HCT116 (cell line): ENCODE measurements around the gene DAPK2. TPM values are rescaled to one million over a fixed set of nuclear protein-coding genes. Genes with fewer than 3 reads are reported as not detected.
A peak's percentile ranks its signal among the peaks of the same experiment; 100 is the strongest.

ENCODE experiments used
- ATAC-seq: fragments of 200-7000 bp; cut with Tn5 transposase; 2 replicates; pipeline ENCODE4 v1.9.1; 2020; ENCODE audit warnings: mild to moderate bottlenecking, moderate library complexity
- BruUV-seq: library from RNA; stranded (reverse); fragments of 400-500 nt; replicated peaks from 2 replicates; lab custom pipeline; 2021; lab: Mats Ljungman, UMichigan
- CTCF ChIA-PET: fragments of 300-600 bp; sonication (Branson Sonifier 250); formaldehyde crosslinking; loops from one replicate; lab custom pipeline; 2021; ENCODE audit warnings: antibody characterized with exemption; lab: Charles Lee
- POLR2A ChIA-PET: fragments of 300-600, 350-600 bp; sonication (Branson Sonifier 250); formaldehyde crosslinking; loops from one replicate; lab custom pipeline; 2021; ENCODE audit warnings: antibody characterized with exemption; lab: Charles Lee
- RAD21 ChIA-PET, 2 experiments: fragments of 300-600 bp; sonication (Branson Sonifier 250); formaldehyde crosslinking; loops; one replicate each; lab custom pipeline; 2023; ENCODE audit warnings: low total read pairs in 2 of 2; ENCODE audit not compliant: uncharacterized antibody in 2 of 2, unreplicated experiment in 2 of 2, low non-redundant PET in 1 of 2; lab: Charles Lee
- DNase-seq: peaks from one replicate; pipeline ENCODE4 v3.0.0-alpha.2; 2010; ENCODE audit warnings: low read depth, low spot score
- H2AFZ ChIP-seq: fragments of 200-600 bp; shearing (Covaris generic), sonication (generic); 2 replicates; pipeline ENCODE4 v1.6.1; 2017; ENCODE audit warnings: low read depth, mixed run types, mixed read lengths, antibody characterized with exemption, low read length; ENCODE audit not compliant: poor library complexity, severe bottlenecking
- H3K27ac ChIP-seq: 2 replicates; pipeline ENCODE4 v1.5.1; 2012; ENCODE audit warnings: low read depth, low read length
- H3K27me3 ChIP-seq: fragments of 200-600 bp; sonication (generic); 2 replicates; pipeline ENCODE4 v1.6.1; 2016; ENCODE audit warnings: mixed run types, low read length, mixed read lengths; ENCODE audit not compliant: insufficient read depth
- H3K36me3 ChIP-seq, 2 experiments: fragments of 200-500 bp in 1 of 2; fragments of 200-600 bp in 1 of 2; sonication (Bioruptor generic) in 1 of 2; sonication (generic) in 1 of 2; 2 replicates each; pipeline versions ENCODE4 v1.5.1 to v1.6.1; 2014 to 2016; ENCODE audit warnings: low read length in 2 of 2, inconsistent platforms in 1 of 2, mixed read lengths in 1 of 2, mixed run types in 1 of 2; ENCODE audit not compliant: insufficient read depth in 2 of 2, control insufficient read depth in 1 of 2
- H3K4me1 ChIP-seq, 2 experiments: fragments of 200-600 bp in 1 of 2; sonication (generic) in 1 of 2; 2 replicates each; pipeline versions ENCODE4 v1.5.1 to v1.6.1; 2012 to 2017; ENCODE audit warnings: low read length in 2 of 2, inconsistent platforms in 1 of 2, mild to moderate bottlenecking in 1 of 2, mixed read lengths in 1 of 2, mixed run types in 1 of 2, moderate library complexity in 1 of 2; ENCODE audit not compliant: insufficient read depth in 2 of 2, control insufficient read depth in 1 of 2
- H3K4me2 ChIP-seq: fragments of 200-600 bp; sonication (generic); 2 replicates; pipeline ENCODE4 v1.6.1; 2017; ENCODE audit warnings: mixed run types, low read length, mixed read lengths
- H3K4me3 ChIP-seq, 2 experiments: fragments of 200-600 bp in 1 of 2; sonication (generic) in 1 of 2; replicated peaks in 1 of 2; 2 replicates each; pipeline ENCODE4 v1.5.1; 2011 to 2016; ENCODE audit warnings: low read length in 2 of 2, control low read depth in 1 of 2, low read depth in 1 of 2, mild to moderate bottlenecking in 1 of 2, mixed read lengths in 1 of 2, mixed run types in 1 of 2
- H3K79me2 ChIP-seq: fragments of 200-600 bp; sonication (generic); 2 replicates; pipeline ENCODE4 v1.6.1; 2017; ENCODE audit warnings: mild to moderate bottlenecking, mixed run types, low read length, moderate library complexity, mixed read lengths; ENCODE audit not compliant: insufficient read depth
- H3K9ac ChIP-seq: fragments of 200-600 bp; sonication (generic); 2 replicates; pipeline ENCODE4 v1.6.1; 2016; ENCODE audit warnings: low read length, mixed read lengths
- H3K9me2 ChIP-seq: fragments of 200-600 bp; sonication (generic), shearing (Covaris generic); 2 replicates; pipeline ENCODE4 v1.6.1; 2017; ENCODE audit warnings: mixed run types, mild to moderate bottlenecking, moderate library complexity; ENCODE audit not compliant: insufficient read depth
- H3K9me3 ChIP-seq, 2 experiments: fragments of 200-500 bp in 1 of 2; fragments of 200-600 bp in 1 of 2; sonication (Bioruptor generic) in 1 of 2; sonication (generic) in 1 of 2; 2 replicates each; pipeline ENCODE4 v1.6.1; 2014 to 2017; ENCODE audit warnings: low read length in 2 of 2, mixed read lengths in 2 of 2, inconsistent platforms in 1 of 2, low read depth in 1 of 2, mild to moderate bottlenecking in 1 of 2, mixed run types in 1 of 2, moderate library complexity in 1 of 2; ENCODE audit not compliant: control insufficient read depth in 1 of 2, insufficient read depth in 1 of 2
- H4K20me1 ChIP-seq: fragments of 200-600 bp; sonication (generic), shearing (Covaris generic); 2 replicates; pipeline ENCODE4 v1.6.1; 2017; ENCODE audit warnings: mixed run types, mild to moderate bottlenecking, moderate library complexity; ENCODE audit not compliant: insufficient read depth
- ATF3 ChIP-seq: IDR thresholded peaks from 2 replicates; pipeline ENCODE4 v1.6.1; 2012
- CBX3 ChIP-seq: IDR thresholded peaks from 2 replicates; pipeline ENCODE4 v1.6.1; 2012; ENCODE audit warnings: low read depth
- CEBPB ChIP-seq: IDR thresholded peaks from 2 replicates; pipeline ENCODE4 v1.6.1; 2012; ENCODE audit warnings: low read depth
- CTCF ChIP-seq, 3 experiments: fragments of 200-600 bp in 1 of 3; sonication (generic) in 1 of 3; IDR thresholded peaks in 2 of 3; conservative IDR thresholded peaks in 1 of 3; 2 replicates each; pipeline ENCODE4 v1.5.1; 2012 to 2017; ENCODE audit warnings: low read depth in 2 of 3, low read length in 2 of 3, antibody characterized with exemption in 1 of 3, borderline replicate concordance in 1 of 3, control low read depth in 1 of 3, mild to moderate bottlenecking in 1 of 3, mixed read lengths in 1 of 3, mixed run types in 1 of 3, moderate library complexity in 1 of 3; ENCODE audit not compliant: insufficient read depth in 1 of 3
- EGR1 ChIP-seq: IDR thresholded peaks from 2 replicates; pipeline ENCODE4 v1.6.1; 2012; ENCODE audit warnings: low read depth
- ELF1 ChIP-seq: IDR thresholded peaks from 2 replicates; pipeline ENCODE4 v1.6.1; 2012; ENCODE audit warnings: low read depth, borderline replicate concordance
- EZH2 ChIP-seq: fragments of 200-600 bp; sonication (generic); IDR thresholded peaks from 2 replicates; pipeline ENCODE4 v1.6.1; 2017; ENCODE audit warnings: antibody characterized with exemption, mixed run types
- EZH2phosphoT487 ChIP-seq: fragments of 200-600 bp; IDR thresholded peaks from 2 replicates; pipeline ENCODE4 v1.6.1; 2018; ENCODE audit warnings: antibody characterized with exemption, borderline replicate concordance
- POLR2A ChIP-seq: IDR thresholded peaks from 2 replicates; pipeline ENCODE4 v1.7.0; 2011; ENCODE audit warnings: borderline replicate concordance; ENCODE audit not compliant: insufficient read depth, insufficient read length; ENCODE audit errors: extremely low read depth
- POLR2AphosphoS5 ChIP-seq: IDR thresholded peaks from 2 replicates; pipeline ENCODE4 v1.6.1; 2011; ENCODE audit warnings: mild to moderate bottlenecking, low read depth, low read length, moderate library complexity
- REST ChIP-seq: IDR thresholded peaks from 2 replicates; pipeline ENCODE4 v1.6.1; 2012; ENCODE audit warnings: low read depth
- TCF7L2 ChIP-seq: IDR thresholded peaks from 2 replicates; pipeline ENCODE4 v1.7.0; 2011; ENCODE audit warnings: borderline replicate concordance, inconsistent platforms; ENCODE audit not compliant: insufficient read depth, insufficient read length; ENCODE audit errors: extremely low read depth
- ZBTB33 ChIP-seq: IDR thresholded peaks from 2 replicates; pipeline ENCODE4 v1.6.1; 2011; ENCODE audit warnings: mild to moderate bottlenecking, low read length, moderate library complexity; ENCODE audit not compliant: insufficient replicate concordance; ENCODE audit errors: extremely low read depth
- ZNF274 ChIP-seq: fragments of 200-500 bp; sonication (Bioruptor generic); IDR thresholded peaks from 2 replicates; pipeline ENCODE4 v1.6.1; 2014; ENCODE audit warnings: mild to moderate bottlenecking, low read depth, low read length, inconsistent platforms
- intact Hi-C: fragments of 100-400 bp; cut with micrococcal nuclease; formaldehyde crosslinking; loops from 2 replicates; pipeline ENCODE4 v1.10.0; 2022
- total RNA-seq: library from RNA; stranded (reverse); gene quantifications from one replicate; pipeline ENCODE4 v1.2.1, GENCODE V29; 2021; ENCODE audit not compliant: unreplicated experiment

DAPK2 gene
- total RNA-seq, 1 experiment from 2014 or later = 4.8 TPM

DNA sequence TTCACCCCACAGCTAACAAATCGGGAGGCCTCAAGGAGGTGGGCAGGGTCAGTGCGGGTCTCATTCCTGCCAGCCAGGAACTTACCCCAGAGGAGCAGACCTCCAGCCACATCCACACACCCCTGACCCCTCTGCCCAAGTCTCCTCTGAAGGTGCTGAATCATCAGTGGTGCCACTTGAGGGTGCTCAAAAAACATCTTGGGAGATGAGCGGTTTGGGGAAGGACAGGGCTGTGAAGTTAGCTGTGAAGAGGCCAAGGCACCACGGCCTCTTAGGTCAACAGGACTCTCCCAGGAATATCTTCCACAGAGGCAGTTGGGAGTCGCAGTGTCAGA lies 1.2 kb downstream of the DAPK2 start:
- no peak for TF ChIP-seq ATF3
- no peak for TF ChIP-seq ZBTB33
- no peak for TF ChIP-seq REST
- no peak for TF ChIP-seq CEBPB
- no peak for TF ChIP-seq EZH2
- TF ChIP-seq ZNF274 = no peak
- no peak for TF ChIP-seq TCF7L2
- no peak for TF ChIP-seq CTCF (IDR thresholded peaks at IDR 0.05 in 2 of 3, conservative IDR thresholded peaks at IDR 0.05 in 1 of 3; ENCODE audit: borderline replicate concordance in 1 of 3, insufficient read depth in 1 of 3, low read depth in 2 of 3, low read length in 2 of 3)
- TF ChIP-seq CBX3 = no peak
- TF ChIP-seq ELF1 = no peak
- TF ChIP-seq EGR1 = no peak
- TF ChIP-seq EZH2phosphoT487 = no peak
- no peak for TF ChIP-seq POLR2A
- TF ChIP-seq POLR2AphosphoS5 = no peak
- ATAC-seq = no peak
- ChIA-PET CTCF (interaction anchor here (2.3 kb wide), 1 partner anchor 435 kb away, joined by 17 read pairs; no protein-coding TSS in a partner anchor), POLR2A (no interaction called here), RAD21 (no interaction called here)
- Histone ChIP-seq H3K4me1 (peaks cover 5 to 14% of the 10 kb centered on the region in 2 experiments; a peak in 2 of 4 replicates), H3K9me2 (no peaks in the 10 kb centered on the region), H3K4me3 (no peak overlapping the region), H3K9me3 (no peaks in the 10 kb centered on the region), H3K9ac (no peak overlapping the region), H3K4me2 (peak overlapping the region; percentile 76; the same call in 1 of the 2 replicates), H4K20me1 (no peaks in the 10 kb centered on the region), H3K79me2 (no peaks in the 10 kb centered on the region), H3K27ac (no peak overlapping the region), H2AFZ (no peak overlapping the region), H3K27me3 (no peaks in the 10 kb centered on the region), H3K36me3 (no peaks in the 10 kb centered on the region)
- BruUV-seq = no TSS peak
- DNase-seq = no peak
- intact Hi-C loops = loop anchor here (5.0 to 10.0 kb wide), 2 partner anchors 130 to 293 kb away; no protein-coding TSS in a partner anchor
